HG02610 (cell line): ENCODE measurements around the gene GPR156.

ENCODE experiments used
- ATAC-seq: cut with Tn5 transposase; IDR thresholded peaks from one replicate; pipeline ENCODE4 v1.9.1; 2021; ENCODE audit warnings: mild to moderate bottlenecking, moderate library complexity; ENCODE audit not compliant: unreplicated experiment

Gene GPR156

DNA sequence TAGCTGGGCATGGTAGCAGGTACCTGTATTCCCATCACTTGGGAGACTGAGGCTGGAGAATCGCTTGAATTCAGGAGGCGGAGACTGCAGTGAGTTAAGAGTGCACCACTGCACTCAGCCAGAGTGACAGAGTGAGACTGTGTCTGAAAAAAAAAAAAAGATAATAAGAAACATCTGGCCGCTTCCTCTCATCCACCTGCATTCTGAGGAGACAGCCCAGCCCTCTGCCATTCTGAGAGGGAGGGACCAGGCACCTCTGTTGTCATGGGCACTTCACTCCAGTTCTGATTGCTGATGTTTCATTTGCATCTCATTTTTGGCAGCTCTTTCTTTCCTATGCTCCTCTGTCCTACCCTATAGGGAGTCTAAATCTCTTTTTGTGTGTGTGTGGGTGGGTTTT lies 154.4 kb downstream of the GPR156 start:
- ATAC-seq, result no peak

DNA sequence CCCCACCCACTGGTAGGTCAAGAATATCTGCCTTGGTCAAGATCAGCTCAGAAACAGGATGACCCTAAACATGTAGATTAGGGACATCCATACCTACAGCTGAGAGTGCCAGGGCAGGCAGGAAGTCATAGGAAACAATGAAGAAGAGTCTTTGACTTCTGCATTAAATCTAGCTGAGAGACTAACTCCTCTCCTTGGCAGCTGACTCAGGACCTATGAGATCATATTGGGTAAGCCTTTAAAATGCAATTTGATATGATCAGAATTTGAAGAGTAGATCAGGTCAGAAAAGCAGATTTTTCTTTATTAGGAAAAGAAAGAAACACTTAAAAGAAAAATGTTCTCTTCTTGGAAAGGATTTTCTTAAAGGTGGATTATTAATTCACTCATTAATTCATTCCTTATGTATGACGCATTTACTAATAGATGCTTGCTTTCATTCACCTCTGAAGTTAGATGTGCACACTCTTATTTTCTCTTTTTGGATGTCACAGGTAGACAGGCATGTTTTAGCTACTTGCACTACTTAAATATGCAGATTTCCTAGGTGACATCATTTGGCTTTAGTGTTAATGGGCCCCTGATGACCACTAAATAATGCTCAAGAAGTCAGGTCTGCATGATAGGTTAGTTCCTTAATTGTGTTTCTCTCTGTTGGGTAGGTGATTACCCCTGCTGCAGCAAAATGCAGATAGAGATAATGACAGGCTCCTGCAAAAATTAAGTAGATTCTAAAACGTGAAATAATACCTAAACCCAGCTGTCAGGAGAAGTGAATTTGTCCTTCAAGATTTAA lies 155.1 kb downstream of the GPR156 start:
- ATAC-seq, result no peak

DNA sequence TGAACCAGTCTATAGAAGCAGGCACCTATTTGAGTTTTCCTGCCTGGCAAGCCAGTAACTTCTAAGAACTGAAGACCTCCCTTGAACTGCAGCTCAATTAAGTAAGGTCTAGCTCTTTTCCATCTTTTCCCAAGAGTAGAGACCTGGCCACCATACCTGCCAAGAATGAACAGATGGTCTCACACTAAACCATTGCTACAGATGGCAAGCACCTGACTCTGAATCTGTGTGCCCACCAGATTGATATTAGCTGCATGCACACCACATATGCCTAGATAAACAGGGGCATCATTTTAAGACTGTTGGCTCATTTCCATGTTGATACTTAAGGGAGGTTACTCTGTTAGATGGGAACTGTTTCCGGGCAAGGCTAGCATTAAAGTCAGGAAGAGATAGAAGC lies 156.0 kb downstream of the GPR156 start:
- ATAC-seq, result no peak

DNA sequence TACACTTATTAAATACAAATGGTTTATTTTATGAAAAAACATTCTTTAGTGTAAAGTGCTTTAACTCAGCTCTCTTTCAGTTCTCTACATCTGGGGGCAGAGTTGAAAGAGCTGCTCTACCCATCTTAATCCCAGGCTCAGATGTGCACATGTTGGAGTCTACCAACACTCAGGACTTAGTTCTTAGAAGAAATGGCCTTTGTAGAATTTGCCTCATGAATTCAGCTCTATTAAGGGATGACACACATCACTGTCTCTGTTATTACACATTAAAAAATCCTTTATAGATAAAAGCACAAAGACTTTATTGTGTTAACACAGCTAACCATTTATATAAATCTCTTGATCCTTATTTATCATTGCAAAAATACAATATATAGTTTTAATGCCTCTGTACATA lies 159.0 kb downstream of the GPR156 start:
- ATAC-seq, result no peak

DNA sequence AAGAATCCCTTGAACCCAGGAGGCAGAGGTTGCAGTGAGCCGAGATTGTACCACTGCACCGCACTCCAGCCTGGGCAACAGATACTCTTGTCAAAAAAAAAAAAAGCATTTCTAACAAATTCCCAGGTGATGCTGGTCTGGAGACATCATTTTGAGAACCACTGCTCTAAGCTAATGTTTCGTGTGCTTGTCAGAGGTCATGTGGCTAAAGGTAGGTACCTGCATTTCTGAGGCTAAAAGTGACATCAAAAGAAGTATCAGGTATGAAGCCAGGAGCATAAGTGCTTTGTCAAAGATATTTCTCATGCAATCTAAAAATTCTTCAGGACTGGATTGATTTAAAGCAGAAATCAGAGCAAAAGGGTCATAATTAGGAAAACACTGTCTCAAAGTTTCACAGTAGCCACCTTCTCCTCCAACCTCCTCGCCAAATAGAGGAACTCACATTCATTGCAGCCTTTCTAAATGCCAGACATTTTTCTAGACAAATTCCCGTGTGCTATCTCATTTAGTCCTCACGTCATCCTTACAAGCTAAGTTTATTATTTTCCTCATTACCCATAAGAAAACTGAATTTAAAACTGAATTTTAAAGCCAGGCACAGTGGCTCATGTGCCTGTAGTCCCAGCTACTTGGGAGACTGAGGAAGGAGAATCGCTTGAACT lies 165.0 kb downstream of the GPR156 start:
- ATAC-seq, result no peak
